Suprapubic skin (tissue), 4 donors: ENCODE data around the gene MRGPRG.

Experiments used
- POLR2A ChIP-seq, 2 donors: fragments of 450-650 bp; IDR thresholded peaks; one replicate each; pipeline ENCODE4 v1.6.1; 2017; ENCODE audit warnings: antibody characterized with exemption in 2 of 2, mild to moderate bottlenecking in 2 of 2, moderate library complexity in 2 of 2
- POLR2AphosphoS5 ChIP-seq, 3 donors: sonication (generic); formaldehyde crosslinking; IDR thresholded peaks; one replicate each; pipeline ENCODE4 v1.6.1; 2017; ENCODE audit warnings: antibody characterized with exemption in 3 of 3
- TF ChIP-seq, protein P1 (sequence below), 2 donors: fragments of 200-600 bp in 1 of 2; fragments of 450-650 bp in 1 of 2; sonication (generic) in 1 of 2; IDR thresholded peaks; one replicate each; pipeline ENCODE4 v1.5.1; 2016 to 2019; ENCODE audit warnings: antibody characterized with exemption in 2 of 2, mild to moderate bottlenecking in 1 of 2, moderate library complexity in 1 of 2

DNA sequence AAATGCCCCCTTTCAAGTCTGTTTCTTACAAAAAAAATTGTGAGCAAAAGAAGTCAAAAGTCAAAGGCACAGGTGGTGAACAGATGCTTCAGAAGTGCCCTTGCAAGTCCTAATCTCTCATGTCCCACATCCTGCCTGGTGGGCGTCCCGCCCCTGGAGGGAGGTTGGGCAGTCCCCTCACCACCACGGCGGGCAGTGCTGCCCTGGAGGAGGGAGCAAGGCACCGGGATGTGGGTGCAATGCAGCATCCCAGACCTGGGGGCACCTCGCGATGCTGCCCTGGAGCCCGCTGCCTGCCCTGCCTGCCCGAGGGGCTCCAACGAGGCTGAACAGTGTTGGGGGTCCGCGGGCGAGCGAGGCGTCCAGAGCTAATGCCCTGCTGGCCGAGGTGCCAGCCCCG lies 15.9 kb downstream of the MRGPRG start:
- TF ChIP-seq, protein P1, sequence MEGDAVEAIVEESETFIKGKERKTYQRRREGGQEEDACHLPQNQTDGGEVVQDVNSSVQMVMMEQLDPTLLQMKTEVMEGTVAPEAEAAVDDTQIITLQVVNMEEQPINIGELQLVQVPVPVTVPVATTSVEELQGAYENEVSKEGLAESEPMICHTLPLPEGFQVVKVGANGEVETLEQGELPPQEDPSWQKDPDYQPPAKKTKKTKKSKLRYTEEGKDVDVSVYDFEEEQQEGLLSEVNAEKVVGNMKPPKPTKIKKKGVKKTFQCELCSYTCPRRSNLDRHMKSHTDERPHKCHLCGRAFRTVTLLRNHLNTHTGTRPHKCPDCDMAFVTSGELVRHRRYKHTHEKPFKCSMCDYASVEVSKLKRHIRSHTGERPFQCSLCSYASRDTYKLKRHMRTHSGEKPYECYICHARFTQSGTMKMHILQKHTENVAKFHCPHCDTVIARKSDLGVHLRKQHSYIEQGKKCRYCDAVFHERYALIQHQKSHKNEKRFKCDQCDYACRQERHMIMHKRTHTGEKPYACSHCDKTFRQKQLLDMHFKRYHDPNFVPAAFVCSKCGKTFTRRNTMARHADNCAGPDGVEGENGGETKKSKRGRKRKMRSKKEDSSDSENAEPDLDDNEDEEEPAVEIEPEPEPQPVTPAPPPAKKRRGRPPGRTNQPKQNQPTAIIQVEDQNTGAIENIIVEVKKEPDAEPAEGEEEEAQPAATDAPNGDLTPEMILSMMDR (IDR thresholded peaks at IDR 0.05) = no peak
- TF ChIP-seq POLR2A (IDR thresholded peaks at IDR 0.05) (no peak), POLR2AphosphoS5 (IDR thresholded peaks at IDR 0.05) (no peak)
